Peyer's patch (tissue), 4 donors: ENCODE results near the gene ELOVL7. TPM values are rescaled to one million over a fixed set of nuclear protein-coding genes. Genes with fewer than 3 reads are reported as not detected.

ENCODE experiments used
- DNase-seq, 3 donors: peaks; one replicate each; pipeline ENCODE4 v3.0.0-alpha.2; 2017 to 2019
- H3K27ac ChIP-seq, 4 donors: fragments of 200-600 bp; sonication (generic); one replicate each; pipeline ENCODE4 v1.5.1; 2016 to 2019
- H3K27me3 ChIP-seq, 2 donors: fragments of 200-600 bp; sonication (generic); one replicate each; pipeline ENCODE4 v1.5.1; 2019
- H3K36me3 ChIP-seq, 3 donors: fragments of 200-600 bp; sonication (generic); one replicate each; pipeline ENCODE4 v1.5.1; 2016 to 2019
- H3K4me1 ChIP-seq, 4 donors: fragments of 200-600 bp; sonication (generic); one replicate each; pipeline ENCODE4 v1.5.1; 2016 to 2019
- H3K4me3 ChIP-seq, 4 donors: fragments of 200-600 bp; sonication (generic); 1 replicate in 3 of 4; 2 replicates in 1 of 4; pipeline ENCODE4 v1.5.1; 2016 to 2019; ENCODE audit warnings: mild to moderate bottlenecking in 1 of 4
- H3K9me3 ChIP-seq, 4 donors: fragments of 200-600 bp; sonication (generic); one replicate each; pipeline ENCODE4 v1.5.1; 2016 to 2019; ENCODE audit warnings: mild to moderate bottlenecking in 1 of 4
- POLR2A ChIP-seq, 2 donors: fragments of 450-650 bp; IDR thresholded peaks; one replicate each; pipeline ENCODE4 v1.5.1; 2017; ENCODE audit warnings: antibody characterized with exemption in 2 of 2, mild to moderate bottlenecking in 2 of 2, moderate library complexity in 2 of 2
- total RNA-seq, 4 donors: library from RNA; depleted of rRNA; stranded (reverse); fragments of >200 nt; gene quantifications; one replicate each; pipeline ENCODE4 v1.1.0, GENCODE V29; 2016
- TF ChIP-seq, protein P1 (sequence below), 6 experiments: fragments of 450-650 bp in 4 of 6; fragments of 200-600 bp in 2 of 6; sonication (generic) in 1 of 6; IDR thresholded peaks; one replicate each; pipeline ENCODE4 v1.5.1; 2017 to 2019; ENCODE audit warnings: antibody characterized with exemption in 6 of 6, mild to moderate bottlenecking in 3 of 6, moderate library complexity in 1 of 6

ELOVL7 gene
- total RNA-seq, 4 donors from 2014 or later = 5.8 to 77.6 (median 34.3) TPM

DNA sequence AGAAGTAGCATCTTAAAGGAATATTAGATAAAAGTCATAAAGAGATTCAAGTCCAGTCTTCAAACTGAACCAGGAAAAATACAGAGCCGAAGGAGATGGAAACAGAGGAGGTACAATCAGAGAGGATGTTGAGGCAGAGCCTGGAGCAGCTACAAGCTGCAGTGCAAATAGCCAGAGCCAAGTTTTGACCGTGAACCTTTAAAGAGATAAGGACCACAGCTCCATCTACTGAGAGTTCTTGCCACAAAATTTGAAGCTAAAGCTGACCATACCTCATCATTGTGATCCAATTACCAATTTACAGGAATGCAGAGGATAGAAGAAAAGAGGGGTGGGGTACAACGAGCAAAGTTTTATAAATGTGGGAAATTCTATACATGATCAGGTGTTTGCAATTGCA is 133.7 kb downstream of the ELOVL7 start:
- DNase-seq = no peak
- H3K27ac ChIP-seq = no peak overlapping the region
- no peaks in the 10 kb centered on the region for H3K9me3 ChIP-seq
- H3K4me3 ChIP-seq = no peak overlapping the region
- no peaks in the 10 kb centered on the region for H3K4me1 ChIP-seq
- no peaks in the 10 kb centered on the region for H3K36me3 ChIP-seq
- TF ChIP-seq, protein P1, sequence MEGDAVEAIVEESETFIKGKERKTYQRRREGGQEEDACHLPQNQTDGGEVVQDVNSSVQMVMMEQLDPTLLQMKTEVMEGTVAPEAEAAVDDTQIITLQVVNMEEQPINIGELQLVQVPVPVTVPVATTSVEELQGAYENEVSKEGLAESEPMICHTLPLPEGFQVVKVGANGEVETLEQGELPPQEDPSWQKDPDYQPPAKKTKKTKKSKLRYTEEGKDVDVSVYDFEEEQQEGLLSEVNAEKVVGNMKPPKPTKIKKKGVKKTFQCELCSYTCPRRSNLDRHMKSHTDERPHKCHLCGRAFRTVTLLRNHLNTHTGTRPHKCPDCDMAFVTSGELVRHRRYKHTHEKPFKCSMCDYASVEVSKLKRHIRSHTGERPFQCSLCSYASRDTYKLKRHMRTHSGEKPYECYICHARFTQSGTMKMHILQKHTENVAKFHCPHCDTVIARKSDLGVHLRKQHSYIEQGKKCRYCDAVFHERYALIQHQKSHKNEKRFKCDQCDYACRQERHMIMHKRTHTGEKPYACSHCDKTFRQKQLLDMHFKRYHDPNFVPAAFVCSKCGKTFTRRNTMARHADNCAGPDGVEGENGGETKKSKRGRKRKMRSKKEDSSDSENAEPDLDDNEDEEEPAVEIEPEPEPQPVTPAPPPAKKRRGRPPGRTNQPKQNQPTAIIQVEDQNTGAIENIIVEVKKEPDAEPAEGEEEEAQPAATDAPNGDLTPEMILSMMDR (IDR thresholded peaks at IDR 0.05) = no peak
- no peak for TF ChIP-seq POLR2A (IDR thresholded peaks at IDR 0.05)
- H3K27me3 ChIP-seq = no peaks in the 10 kb centered on the region

DNA sequence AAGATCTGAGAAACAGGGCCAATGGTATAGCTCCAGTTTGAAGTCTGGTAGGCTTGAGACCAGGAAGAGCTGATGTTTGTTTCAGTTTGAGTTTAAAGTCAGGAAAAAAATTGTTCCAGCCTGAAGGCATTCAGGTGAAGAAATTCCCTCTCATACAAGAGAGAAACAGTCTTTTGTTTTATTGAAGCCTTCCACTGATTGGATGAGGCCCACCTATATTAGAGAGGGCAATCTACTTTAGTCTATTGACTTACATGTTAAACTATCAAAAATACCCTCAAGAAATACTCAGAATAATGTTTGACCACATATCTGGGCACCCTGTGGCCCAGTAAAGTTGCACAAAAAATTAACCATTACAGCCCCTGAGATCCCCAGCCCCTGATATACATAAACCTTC is 138.9 kb downstream of the ELOVL7 start:
- Histone ChIP-seq H3K27ac (no peak overlapping the region), H3K36me3 (no peaks in the 10 kb centered on the region), H3K9me3 (no peaks in the 10 kb centered on the region), H3K27me3 (no peaks in the 10 kb centered on the region), H3K4me3 (no peak overlapping the region), H3K4me1 (no peaks in the 10 kb centered on the region)
- no peak for DNase-seq
- no peak for TF ChIP-seq POLR2A (IDR thresholded peaks at IDR 0.05)
- TF ChIP-seq, protein P1 (IDR thresholded peaks at IDR 0.05) = no peak

DNA sequence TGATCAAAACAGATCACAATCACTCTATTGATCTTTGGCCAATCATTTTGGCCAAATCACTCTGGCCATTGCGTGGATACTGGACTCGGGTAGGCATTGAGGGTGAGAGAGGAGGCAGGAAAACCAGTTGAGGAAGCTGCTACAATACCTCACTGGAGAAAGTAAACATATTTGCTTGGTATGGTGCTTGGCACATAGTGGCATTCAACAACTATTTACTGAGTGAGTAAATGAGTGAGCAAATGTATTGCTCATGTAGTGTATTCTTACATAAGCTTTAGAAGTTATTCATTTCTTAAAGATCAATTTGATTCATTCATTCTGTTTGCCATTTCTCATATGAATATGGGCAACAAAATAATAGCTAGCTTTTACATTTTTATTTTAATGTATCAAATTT is 140.1 kb downstream of the ELOVL7 start:
- TF ChIP-seq, protein P1 (IDR thresholded peaks at IDR 0.05) = no peak
- TF ChIP-seq POLR2A (IDR thresholded peaks at IDR 0.05) = no peak
- no peaks in the 10 kb centered on the region for H3K36me3 ChIP-seq
- H3K27me3 ChIP-seq = no peaks in the 10 kb centered on the region
- DNase-seq = no peak
- H3K4me1 ChIP-seq = no peaks in the 10 kb centered on the region
- no peaks in the 10 kb centered on the region for H3K9me3 ChIP-seq
- H3K4me3 ChIP-seq = no peak overlapping the region
- no peak overlapping the region for H3K27ac ChIP-seq

Other genes starting within 250 kb of the ELOVL7 start
- gene DEPDC1B, start 144.1 kb downstream of the ELOVL7 start, total RNA-seq = 10 to 100 TPM; 10.5 to 13.2 (median 11.2) TPM
- 10 to 100 TPM in 1 of 4 donors, 1 to 10 TPM in 3; 7.2 to 15.2 (median 7.7) TPM for gene ERCC8, start 100.8 kb upstream of the ELOVL7 start, total RNA-seq
- 10 to 100 TPM in 1 of 4 donors, 1 to 10 TPM in 3; 5.4 to 56.1 (median 7.3) TPM for gene NDUFAF2, start 100.9 kb upstream of the ELOVL7 start, total RNA-seq